K562 (cell line): ENCODE data around the gene DAAM1.

ENCODE experiments used
- ARNT ChIP-seq, 2 experiments: fragments of 450-650 bp; IDR thresholded peaks; 2 replicates each; pipeline ENCODE4 v1.6.1; 2016; ENCODE audit warnings: mild to moderate bottlenecking in 1 of 2
- FIP1L1 ChIP-seq: fragments of 200-400 bp; formaldehyde crosslinking; IDR thresholded peaks from 2 replicates; pipeline ENCODE4 v1.6.1; 2018; ENCODE audit warnings: mild to moderate bottlenecking, low read depth, low read length; ENCODE audit not compliant: poor library complexity, severe bottlenecking
- XRCC5 ChIP-seq: fragments of 200-400 bp; formaldehyde crosslinking; IDR thresholded peaks from 2 replicates; pipeline ENCODE4 v1.6.1; 2017; ENCODE audit warnings: low read depth, mild to moderate bottlenecking, low read length
- ZNF785 ChIP-seq: fragments of 250-450 bp; sonication (Bioruptor Pico); IDR thresholded peaks from 2 replicates; pipeline ENCODE4 v1.4.0; 2020; ENCODE audit warnings: mild to moderate bottlenecking

- TF ChIP-seq FIP1L1 (no peak), ZNF785 (CRISPR knock-in tag) (no peak), XRCC5 (no peak), ARNT (IDR thresholded peaks at IDR 0.05) (no peak)
Measured at GRCh38 chr14:59281609-59282377, 93.3 kb downstream of the DAAM1 start.
